Stimulated activated CD4-positive, alpha-beta T cell treated with anti-CD3 and anti-CD28 coated beads, Interleukin-4, amount 100 ng/mL, for 1 hour (primary cell): ENCODE measurements around the gene BRAF.
"Not testable (repeated sequence)": the region's sequence is repeated elsewhere in the genome, so short reads cannot be mapped to it uniquely, and the experiment has no call there.

ENCODE experiments used
- DNase-seq: peaks from one replicate; pipeline ENCODE4 v3.0.0-alpha.2; 2020

The BRAF gene

GRCh38 chr7:140873434-140873833 is 51.3 kb downstream of the BRAF start:
- no peak for DNase-seq

- DNase-seq = no peak
Observed at GRCh38 chr7:140870003-140870402, 54.7 kb downstream of the BRAF start.

- no peak for DNase-seq
Observed at GRCh38 chr7:140869430-140869829, 55.3 kb downstream of the BRAF start.

GRCh38 chr7:140867467-140868462 is 57.0 kb downstream of the BRAF start:
- DNase-seq = no peak

- no peak for DNase-seq
Observed at GRCh38 chr7:140866926-140867325, 57.8 kb downstream of the BRAF start.

- no peak for DNase-seq
Observed at GRCh38 chr7:140864732-140865131, 60.0 kb downstream of the BRAF start.

GRCh38 chr7:140863867-140864266 is 60.9 kb downstream of the BRAF start:
- DNase-seq = no peak

- no peak for DNase-seq
Observed at GRCh38 chr7:140863184-140863583, 61.5 kb downstream of the BRAF start.

- no peak for DNase-seq
Observed at GRCh38 chr7:140857048-140857447, 67.7 kb downstream of the BRAF start.

- no peak for DNase-seq
Observed at GRCh38 chr7:140841166-140841715, 83.5 kb downstream of the BRAF start.

GRCh38 chr7:140831724-140832123 is 93.0 kb downstream of the BRAF start:
- DNase-seq = no peak

- DNase-seq = no peak
Observed at GRCh38 chr7:140829720-140830119, 95.0 kb downstream of the BRAF start.

GRCh38 chr7:140828741-140829140 is 96.0 kb downstream of the BRAF start:
- DNase-seq = no peak

GRCh38 chr7:140817383-140817782 is 107.3 kb downstream of the BRAF start:
- DNase-seq = not testable (repeated sequence)

GRCh38 chr7:140810830-140811556 is 113.7 kb downstream of the BRAF start:
- peak; percentile 24 for DNase-seq

- no peak for DNase-seq
Observed at GRCh38 chr7:140810385-140810784, 114.3 kb downstream of the BRAF start.

- DNase-seq = no peak
Observed at GRCh38 chr7:140778975-140779374, 145.8 kb downstream of the BRAF start.

- DNase-seq = no peak
Observed at GRCh38 chr7:140778568-140778967, 146.2 kb downstream of the BRAF start.

- no peak for DNase-seq
Observed at GRCh38 chr7:140774371-140774770, 150.4 kb downstream of the BRAF start.

- DNase-seq = no peak
Observed at GRCh38 chr7:140773104-140773503, 151.6 kb downstream of the BRAF start.

- DNase-seq = no peak
Observed at GRCh38 chr7:140771826-140772225, 152.9 kb downstream of the BRAF start.

- no peak for DNase-seq
Observed at GRCh38 chr7:140769852-140770251, 154.9 kb downstream of the BRAF start.

GRCh38 chr7:140767418-140767817 is 157.3 kb downstream of the BRAF start:
- DNase-seq = no peak

- not testable (repeated sequence) for DNase-seq
Observed at GRCh38 chr7:140765441-140765840, 159.3 kb downstream of the BRAF start.
